GM12878 (cell line): Measurements from ENCODE around the gene ZNF581. TPM values are rescaled to one million over a fixed set of nuclear protein-coding genes. Genes with fewer than 3 reads are reported as not detected.

Source experiments
- ATF3 ChIP-seq: IDR thresholded peaks from 2 replicates; pipeline ENCODE4 v1.6.1; 2011; ENCODE audit warnings: low read depth, mild to moderate bottlenecking, low read length, moderate library complexity, borderline replicate concordance; ENCODE audit errors: extremely low read depth
- BCL11A ChIP-seq: IDR thresholded peaks from 2 replicates; pipeline ENCODE4 v1.6.1; 2011; ENCODE audit warnings: low read depth, low read length
- CUX1 ChIP-seq: IDR thresholded peaks from 2 replicates; pipeline ENCODE4 v1.6.1; 2012; ENCODE audit warnings: improper control_type of control experiment, low read depth, low read length; ENCODE audit not compliant: insufficient replicate concordance
- FOXM1 ChIP-seq: IDR thresholded peaks from 2 replicates; pipeline ENCODE4 v1.6.1; 2012; ENCODE audit warnings: low read depth, mild to moderate bottlenecking, inconsistent platforms, low read length, moderate library complexity
- KAT2A ChIP-seq: conservative IDR thresholded peaks from 2 replicates; pipeline ENCODE4 v1.6.1; 2011; ENCODE audit warnings: low read depth, low read length; ENCODE audit not compliant: control insufficient read depth
- PRDM15 ChIP-seq: fragments of 450-650 bp; formaldehyde crosslinking; IDR thresholded peaks from 2 replicates; pipeline ENCODE4 v1.4.0; 2020; ENCODE audit warnings: mild to moderate bottlenecking, moderate library complexity
- STAT3 ChIP-seq: IDR thresholded peaks from 2 replicates; pipeline ENCODE4 v1.6.1; 2011; ENCODE audit warnings: low read depth, low read length, improper control_type of control experiment
- ZBTB40 ChIP-seq: fragments of 450-650 bp; IDR thresholded peaks from 2 replicates; pipeline ENCODE4 v1.6.1; 2016; ENCODE audit warnings: mild to moderate bottlenecking, moderate library complexity, borderline replicate concordance
- polyA plus RNA-seq, 11 experiments: library from polyadenylated mRNA; depleted of rRNA in 4 of 11; unstranded in 6 of 11; stranded (reverse) in 5 of 11; fragments of >200 nt; fragmentation: Nextera tagmentation in 4 of 11; fragmentation: Illumina TruSeq in 1 of 11; extraction: Ambion mirVana in 4 of 11; extraction: Trizol in 1 of 11; gene quantifications; 1 replicate in 1 of 11; 2 replicates in 10 of 11; pipeline versions ENCODE4 v1.2.1 to v1.2.3, GENCODE V29; 2011 to 2016; ENCODE audit warnings: inconsistent platforms in 2 of 11, missing spikeins in 2 of 11, low read depth in 1 of 11
- total RNA-seq, 4 experiments: library from RNA; depleted of rRNA in 3 of 4; stranded (reverse); fragments of >200 nt in 3 of 4; fragmentation: Illumina TruSeq in 1 of 4; extraction: Trizol in 1 of 4; gene quantifications; 2 replicates each; pipeline versions ENCODE4 v1.2.1 to v1.2.3, GENCODE V29; 2013 to 2021
- TF ChIP-seq, protein P1 (sequence below): IDR thresholded peaks from 2 replicates; pipeline ENCODE4 v1.6.1; 2012; ENCODE audit warnings: mild to moderate bottlenecking, low read depth, low read length

Gene ZNF581
- total and polyA plus RNA-seq, 10 of the 15 experiments (the other 5 are each of a cell fraction or from before 2014, with no cell fraction given) = 4.7 to 45.4 (median 22.2) TPM

DNA sequence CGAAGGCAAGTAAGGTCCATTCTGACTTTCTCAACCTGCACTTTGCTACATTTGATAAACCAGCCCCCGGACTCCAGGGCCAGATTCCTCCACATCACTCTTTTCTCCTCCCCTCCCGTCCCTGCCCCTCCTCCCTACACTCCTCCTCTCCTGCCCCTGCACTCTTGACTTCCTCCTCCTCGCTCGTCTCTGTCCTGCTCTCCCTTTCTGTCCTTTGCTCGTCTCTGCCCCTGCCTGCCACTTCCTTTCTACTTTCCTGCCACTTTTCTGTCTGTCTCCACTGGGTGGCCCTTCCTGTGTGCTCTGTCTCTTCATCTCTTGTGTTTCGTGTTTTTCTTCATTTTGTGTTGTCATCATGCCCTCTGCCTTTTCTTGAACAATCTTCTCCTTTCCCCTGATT, 18.4 kb downstream of the ZNF581 start (continued):
- TF ChIP-seq CUX1 (no peak), STAT3 (no peak), BCL11A (no peak), FOXM1 (no peak), ATF3 (no peak), ZBTB40 (no peak), PRDM15 (no peak), KAT2A (no peak)
- TF ChIP-seq, protein P1, sequence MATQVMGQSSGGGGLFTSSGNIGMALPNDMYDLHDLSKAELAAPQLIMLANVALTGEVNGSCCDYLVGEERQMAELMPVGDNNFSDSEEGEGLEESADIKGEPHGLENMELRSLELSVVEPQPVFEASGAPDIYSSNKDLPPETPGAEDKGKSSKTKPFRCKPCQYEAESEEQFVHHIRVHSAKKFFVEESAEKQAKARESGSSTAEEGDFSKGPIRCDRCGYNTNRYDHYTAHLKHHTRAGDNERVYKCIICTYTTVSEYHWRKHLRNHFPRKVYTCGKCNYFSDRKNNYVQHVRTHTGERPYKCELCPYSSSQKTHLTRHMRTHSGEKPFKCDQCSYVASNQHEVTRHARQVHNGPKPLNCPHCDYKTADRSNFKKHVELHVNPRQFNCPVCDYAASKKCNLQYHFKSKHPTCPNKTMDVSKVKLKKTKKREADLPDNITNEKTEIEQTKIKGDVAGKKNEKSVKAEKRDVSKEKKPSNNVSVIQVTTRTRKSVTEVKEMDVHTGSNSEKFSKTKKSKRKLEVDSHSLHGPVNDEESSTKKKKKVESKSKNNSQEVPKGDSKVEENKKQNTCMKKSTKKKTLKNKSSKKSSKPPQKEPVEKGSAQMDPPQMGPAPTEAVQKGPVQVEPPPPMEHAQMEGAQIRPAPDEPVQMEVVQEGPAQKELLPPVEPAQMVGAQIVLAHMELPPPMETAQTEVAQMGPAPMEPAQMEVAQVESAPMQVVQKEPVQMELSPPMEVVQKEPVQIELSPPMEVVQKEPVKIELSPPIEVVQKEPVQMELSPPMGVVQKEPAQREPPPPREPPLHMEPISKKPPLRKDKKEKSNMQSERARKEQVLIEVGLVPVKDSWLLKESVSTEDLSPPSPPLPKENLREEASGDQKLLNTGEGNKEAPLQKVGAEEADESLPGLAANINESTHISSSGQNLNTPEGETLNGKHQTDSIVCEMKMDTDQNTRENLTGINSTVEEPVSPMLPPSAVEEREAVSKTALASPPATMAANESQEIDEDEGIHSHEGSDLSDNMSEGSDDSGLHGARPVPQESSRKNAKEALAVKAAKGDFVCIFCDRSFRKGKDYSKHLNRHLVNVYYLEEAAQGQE = no peak
